H1 (cell line): ENCODE data around the gene GAS2L1. TPM values are rescaled to one million over a fixed set of nuclear protein-coding genes. Genes with fewer than 3 reads are reported as not detected.
A peak's percentile ranks its signal among the peaks of the same experiment; 100 is the strongest.

Experiments
- CTCF ChIA-PET: fragments of 300-600 bp; sonication (Branson Sonifier 250); formaldehyde crosslinking; loops from one replicate; lab custom pipeline; 2021; ENCODE audit not compliant: partially characterized antibody; lab: Charles Lee
- POLR2A ChIA-PET: fragments of 300-600 bp; sonication (Branson Sonifier 250); formaldehyde crosslinking; loops from one replicate; lab custom pipeline; 2021; ENCODE audit warnings: inconsistent platforms; ENCODE audit not compliant: partially characterized antibody; lab: Charles Lee
- DNase-seq, 2 experiments: peaks; one replicate each; pipeline versions ENCODE4 v3.0.0 to v3.0.0-alpha.2; 2010 to 2022; ENCODE audit warnings: low spot score in 2 of 2, low read depth in 1 of 2, mixed read lengths in 1 of 2
- FAIRE-seq: peaks from 2 replicates; lab custom pipeline; 2011; peaks lifted over from hg19 to GRCh38; lab: Jason Lieb, UNC
- H2AFZ ChIP-seq: 2 replicates; pipeline ENCODE4 v1.8.1; 2012; ENCODE audit warnings: low read length, inconsistent platforms
- H2AK5ac ChIP-seq: 2 replicates; pipeline ENCODE4 v1.6.1; 2013; ENCODE audit warnings: low read depth, low read length
- H2BK120ac ChIP-seq: replicated peaks from 2 replicates; pipeline ENCODE3; 2013; ENCODE audit warnings: low read depth, low read length, inconsistent platforms
- H2BK12ac ChIP-seq: 2 replicates; pipeline ENCODE4 v1.6.1; 2013; ENCODE audit warnings: low read depth, low read length
- H2BK15ac ChIP-seq: 2 replicates; pipeline ENCODE4 v1.6.1; 2013; ENCODE audit warnings: low read length
- H2BK20ac ChIP-seq: 2 replicates; pipeline ENCODE4 v1.6.1; 2013; ENCODE audit warnings: low read length
- H2BK5ac ChIP-seq: 2 replicates; pipeline ENCODE4 v1.6.1; 2013; ENCODE audit warnings: low read depth, low read length
- H3K14ac ChIP-seq: 2 replicates; pipeline ENCODE4 v1.6.1; 2013; ENCODE audit warnings: inconsistent platforms; ENCODE audit not compliant: insufficient read length
- H3K18ac ChIP-seq: 2 replicates; pipeline ENCODE4 v1.6.1; 2013; ENCODE audit warnings: low read length; ENCODE audit errors: extremely low read depth
- H3K23ac ChIP-seq: 2 replicates; pipeline ENCODE4 v1.6.1; 2013; ENCODE audit warnings: inconsistent platforms; ENCODE audit not compliant: insufficient read length
- H3K23me2 ChIP-seq: 2 replicates; pipeline ENCODE4 v1.6.1; 2013; ENCODE audit warnings: low read depth, low read length
- H3K27ac ChIP-seq: 2 replicates; pipeline ENCODE4 v1.6.1; 2011; ENCODE audit warnings: low read depth, low read length, inconsistent platforms
- H3K27me3 ChIP-seq, 4 experiments: replicated peaks in 1 of 4; 1 replicate in 1 of 4; 2 replicates in 3 of 4; pipeline versions ENCODE4 v1.6.1 to v1.8.1; 2011 to 2013; ENCODE audit warnings: low read length in 3 of 4, mild to moderate bottlenecking in 3 of 4, inconsistent platforms in 2 of 4, mixed read lengths in 2 of 4, moderate library complexity in 1 of 4; ENCODE audit not compliant: control insufficient read depth in 3 of 4, insufficient read depth in 3 of 4; ENCODE audit errors: extremely low read depth in 1 of 4
- H3K36me3 ChIP-seq, 4 experiments: 2 replicates each; pipeline versions ENCODE4 v1.6.1 to v1.8.1; 2011 to 2013; ENCODE audit warnings: mild to moderate bottlenecking in 4 of 4, low read length in 3 of 4, moderate library complexity in 2 of 4, control low read depth in 1 of 4, inconsistent platforms in 1 of 4; ENCODE audit not compliant: insufficient read depth in 4 of 4, control insufficient read depth in 2 of 4
- H3K4ac ChIP-seq: replicated peaks from 2 replicates; pipeline ENCODE3; 2013; ENCODE audit warnings: low read length, low read depth, mixed read lengths, inconsistent platforms; ENCODE audit not compliant: insufficient read length
- H3K4me1 ChIP-seq, 4 experiments: replicated peaks in 1 of 4; 1 replicate in 1 of 4; 2 replicates in 3 of 4; pipeline versions ENCODE4 v1.6.1 to v1.8.1; 2011 to 2013; ENCODE audit warnings: low read length in 3 of 4, inconsistent platforms in 2 of 4, mixed read lengths in 1 of 4; ENCODE audit not compliant: insufficient read depth in 4 of 4, control insufficient read depth in 3 of 4
- H3K4me2 ChIP-seq, 2 experiments: 2 replicates each; pipeline versions ENCODE4 v1.6.1 to v1.8.1; 2011 to 2013; ENCODE audit warnings: low read depth in 2 of 2, low read length in 2 of 2, control low read depth in 1 of 2, inconsistent platforms in 1 of 2, mild to moderate bottlenecking in 1 of 2; ENCODE audit not compliant: insufficient read depth in 1 of 2
- H3K4me3 ChIP-seq, 4 experiments: fragments of 200-600, 300-600 bp in 1 of 4; sonication (generic), shearing (Covaris generic), sonication (Bioruptor Twin) in 1 of 4; 2 replicates each; pipeline versions ENCODE4 v1.5.1 to v1.8.1; 2011 to 2016; ENCODE audit warnings: low read length in 4 of 4, low read depth in 3 of 4, control low read depth in 2 of 4, inconsistent platforms in 2 of 4, mild to moderate bottlenecking in 2 of 4, mixed read lengths in 1 of 4, moderate library complexity in 1 of 4; ENCODE audit not compliant: insufficient read depth in 2 of 4; ENCODE audit errors: extremely low read depth in 1 of 4
- H3K56ac ChIP-seq: replicated peaks from 2 replicates; pipeline ENCODE3; 2013; ENCODE audit warnings: low read depth, mild to moderate bottlenecking, mixed read lengths, low read length, inconsistent platforms; ENCODE audit not compliant: insufficient read length
- H3K79me1 ChIP-seq: 2 replicates; pipeline ENCODE4 v1.6.1; 2013; ENCODE audit warnings: low read depth, low read length, control low read depth
- H3K79me2 ChIP-seq, 2 experiments: 2 replicates each; pipeline versions ENCODE4 v1.6.1 to v1.8.1; 2012 to 2013; ENCODE audit warnings: low read length in 2 of 2, mild to moderate bottlenecking in 2 of 2, inconsistent platforms in 1 of 2; ENCODE audit not compliant: insufficient read depth in 2 of 2, control insufficient read depth in 1 of 2
- H3K9ac ChIP-seq, 4 experiments: replicated peaks in 1 of 4; 1 replicate in 1 of 4; 2 replicates in 3 of 4; pipeline versions ENCODE4 v1.6.1 to v1.8.1; 2011 to 2013; ENCODE audit warnings: low read depth in 3 of 4, low read length in 3 of 4, control low read depth in 2 of 4, mild to moderate bottlenecking in 2 of 4, moderate library complexity in 2 of 4, inconsistent platforms in 1 of 4; ENCODE audit errors: extremely low read depth in 1 of 4
- H3K9me3 ChIP-seq, 2 experiments: 2 replicates each; pipeline versions ENCODE4 v1.6.1 to v1.8.1; 2012 to 2013; ENCODE audit warnings: mild to moderate bottlenecking in 2 of 2, moderate library complexity in 2 of 2, control low read depth in 1 of 2, inconsistent platforms in 1 of 2, low read depth in 1 of 2, low read length in 1 of 2, mixed read lengths in 1 of 2; ENCODE audit not compliant: insufficient read depth in 2 of 2
- H4K20me1 ChIP-seq, 2 experiments: replicated peaks in 1 of 2; 2 replicates each; pipeline versions ENCODE3 to v1.8.1; 2011 to 2013; ENCODE audit warnings: inconsistent platforms in 2 of 2, low read length in 2 of 2, mild to moderate bottlenecking in 1 of 2; ENCODE audit not compliant: insufficient read depth in 2 of 2, control insufficient read depth in 1 of 2
- H4K5ac ChIP-seq: 2 replicates; pipeline ENCODE4 v1.6.1; 2013; ENCODE audit warnings: low read length, low read depth, mixed read lengths, inconsistent platforms; ENCODE audit not compliant: insufficient read length
- H4K8ac ChIP-seq: 2 replicates; pipeline ENCODE4 v1.8.0; 2013; ENCODE audit warnings: mild to moderate bottlenecking, moderate library complexity, low read length, inconsistent platforms; ENCODE audit not compliant: insufficient read depth; ENCODE audit errors: extremely low read depth
- H4K91ac ChIP-seq: replicated peaks from 2 replicates; pipeline ENCODE3; 2013; ENCODE audit warnings: low read length, mixed read lengths, inconsistent platforms; ENCODE audit not compliant: insufficient read length
- ASH2L ChIP-seq: fragments of 200-600, 300-600 bp; sonication (generic); IDR thresholded peaks from one replicate; pipeline ENCODE4 v1.7.1; 2017; ENCODE audit warnings: low read length
- FOSL1 ChIP-seq: IDR thresholded peaks from 2 replicates; pipeline ENCODE4 v1.6.1; 2011; ENCODE audit warnings: mild to moderate bottlenecking, low read depth, low read length, moderate library complexity; ENCODE audit not compliant: insufficient read depth
- JUN ChIP-seq: IDR thresholded peaks from 2 replicates; pipeline ENCODE4 v1.6.1; 2011; ENCODE audit warnings: low read depth, mild to moderate bottlenecking, improper control_type of control experiment, low read length
- JUND ChIP-seq: IDR thresholded peaks from 2 replicates; pipeline ENCODE4 v1.6.1; 2011; ENCODE audit warnings: mild to moderate bottlenecking, improper control_type of control experiment, low read length
- POU5F1 ChIP-seq: IDR thresholded peaks from 2 replicates; pipeline ENCODE4 v1.6.1; 2011; ENCODE audit warnings: low read depth, mild to moderate bottlenecking, low read length, moderate library complexity
- SIRT6 ChIP-seq: IDR thresholded peaks from one replicate; pipeline ENCODE4 v1.7.1; 2012; ENCODE audit warnings: low read length, inconsistent platforms
- SIX5 ChIP-seq: IDR thresholded peaks from 2 replicates; pipeline ENCODE4 v1.6.1; 2011; ENCODE audit warnings: mild to moderate bottlenecking, low read depth, low read length
- SP4 ChIP-seq: IDR thresholded peaks from 2 replicates; pipeline ENCODE4 v1.6.1; 2012; ENCODE audit warnings: low read length, inconsistent platforms
- TAF7 ChIP-seq: optimal IDR thresholded peaks from 2 replicates; pipeline ENCODE3; 2011; ENCODE audit warnings: low read depth, mild to moderate bottlenecking, inconsistent platforms, low read length, moderate library complexity, borderline replicate concordance
- TBP ChIP-seq: IDR thresholded peaks from 2 replicates; pipeline ENCODE4 v1.6.1; 2011; ENCODE audit warnings: low read depth, low read length, improper control_type of control experiment
- ZNF274 ChIP-seq: IDR thresholded peaks from 2 replicates; pipeline ENCODE4 v1.7.0; 2012; ENCODE audit warnings: low read length, borderline replicate concordance; ENCODE audit errors: extremely low read depth
- WGBS, 2 experiments: shearing (Covaris generic) in 1 of 2; methylation state at CpG; one replicate each; pipeline versions ENCODE4 v1.1.6 to v1.1.7; 2013 to 2015; ENCODE audit warnings: low lambda C conversion rate in 2 of 2, mixed read lengths in 2 of 2, inconsistent platforms in 1 of 2, low coverage in 1 of 2, missing lambda C conversion rate in 1 of 2; ENCODE audit not compliant: insufficient replicate concordance in 2 of 2, insufficient coverage in 1 of 2, insufficient read length in 1 of 2; ENCODE audit errors: extremely low coverage in 1 of 2, missing lambda C conversion rate in 1 of 2; 5-methylcytosine and 5-hydroxymethylcytosine counted together
- polyA plus RNA-seq, 7 experiments: library from polyadenylated mRNA; depleted of rRNA in 3 of 7; stranded (reverse) in 5 of 7; unstranded in 2 of 7; fragments of >200 nt in 5 of 7; fragments of 200-250 nt in 2 of 7; gene quantifications; 1 replicate in 5 of 7; 2 replicates in 1 of 7; 4 replicates in 1 of 7; pipeline versions ENCODE4 v1.2.1 to v1.2.3, GENCODE V29; 2011 to 2013; ENCODE audit warnings: missing spikeins in 2 of 7, mixed read lengths in 2 of 7
- total RNA-seq: library from RNA; stranded (reverse); fragmentation: NEBNext Ultra II Directional; extraction: Animal tissue kit (Norgen Biotek cat#: 25700); gene quantifications from 2 replicates; pipeline ENCODE4 v1.2.1, GENCODE V29; 2021
- TF ChIP-seq, protein P1 (sequence below): IDR thresholded peaks from 2 replicates; pipeline ENCODE4 v1.6.1; 2012; ENCODE audit warnings: inconsistent platforms

GAS2L1 gene
- total and polyA plus RNA-seq, 2 of the 8 experiments (the other 6 are each of a cell fraction or from before 2014, with no cell fraction given) = 3.6 to 10.1 TPM

DNA sequence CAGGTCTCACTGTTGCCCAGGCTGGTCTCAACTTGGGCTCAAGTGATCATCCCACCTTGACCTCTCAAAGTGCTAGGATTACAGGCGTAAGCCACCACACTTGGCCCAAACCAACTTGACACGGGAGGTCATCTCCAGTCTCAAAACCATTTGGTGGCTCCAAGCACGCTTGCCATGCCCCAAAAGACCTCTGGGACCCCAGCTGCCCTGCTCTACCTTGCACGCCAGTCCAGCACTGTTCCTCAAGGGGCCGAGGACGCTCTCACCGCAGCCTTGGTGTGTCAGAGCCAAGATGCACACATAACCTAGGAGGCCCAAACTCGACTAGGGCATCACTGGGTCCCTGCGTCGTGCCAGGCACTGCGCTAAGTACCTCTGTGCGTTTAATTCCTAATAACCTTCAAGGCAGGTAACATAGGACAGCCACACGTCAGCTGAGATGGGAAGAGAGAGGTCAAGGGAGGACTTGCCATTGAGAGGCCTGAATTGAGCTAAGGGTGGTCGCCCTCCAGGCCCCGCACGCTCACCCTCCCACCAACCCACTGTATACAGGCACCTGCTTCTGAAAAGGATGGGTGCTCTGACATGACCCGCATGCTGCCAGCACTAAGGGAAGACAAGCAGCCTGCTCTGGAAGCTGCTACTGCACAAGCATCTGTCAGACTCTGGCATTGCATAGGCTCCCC lies 4.6 kb upstream of the GAS2L1 start:
- Histone ChIP-seq H2BK15ac (no peak overlapping the region), H3K9ac (no peak overlapping the region; a peak in 1 of 7 replicates), H3K9me3 (no peaks in the 10 kb centered on the region), H2AFZ (no peak overlapping the region), H4K91ac (no peak overlapping the region), H3K27me3 (no peaks in the 10 kb centered on the region), H3K23ac (no peak overlapping the region), H4K5ac (no peak overlapping the region), H3K79me2 (no peaks in the 10 kb centered on the region), H2AK5ac (peak overlapping the region; percentile 39; the same call in 1 of the 2 replicates), H3K27ac (no peak overlapping the region), H2BK20ac (no peak overlapping the region), H3K4ac (no peak overlapping the region), H3K14ac (no peak overlapping the region), H4K20me1 (peaks cover 9 to 16% of the 10 kb centered on the region in 2 experiments), H2BK120ac (no peak overlapping the region), H3K36me3 (peaks cover 28 to 41% (median 30%) of the 10 kb centered on the region in 4 experiments), H3K18ac (no peak overlapping the region), H3K4me2 (no peak overlapping the region), H2BK5ac (no peak overlapping the region), H3K23me2 (peaks cover 4% of the 10 kb centered on the region; the same call in 1 of the 2 replicates), H3K4me1 (peaks cover 0 to 7% (median 1%) of the 10 kb centered on the region in 4 experiments; a peak in 4 of 7 replicates), H3K56ac (no peak overlapping the region), H2BK12ac (0 out of 2 replicates have a peak overlapping the region, but pooled peaks have one; percentile 50), H3K4me3 (no peak overlapping the region), H4K8ac (no peak overlapping the region), H3K79me1 (no peaks in the 10 kb centered on the region; the same call in 1 of the 2 replicates)
- POLR2A ChIA-PET = interaction anchor here (0.7 to 9.1 kb wide), 14 partner anchors 9 to 252 kb away, joined by 3 to 147 read pairs (median 8); partner anchors contain the start of genes EWSR1, RASL10A, RHBDD3 and THOC5
- CTCF ChIA-PET = interaction anchor here (1.3 to 4.8 kb wide), 5 partner anchors 7 to 26 kb away, joined by 4 to 41 read pairs (median 6); no protein-coding TSS in a partner anchor
- DNase-seq = peak in 1 of 2 experiments; percentile 53
- TF ChIP-seq SIRT6 (no peak), JUND (no peak), SP4 (no peak), TAF7 (no peak), ASH2L (no peak), TBP (no peak), ZNF274 (no peak), FOSL1 (no peak), POU5F1 (no peak), JUN (no peak), SIX5 (no peak)
- TF ChIP-seq, protein P1, sequence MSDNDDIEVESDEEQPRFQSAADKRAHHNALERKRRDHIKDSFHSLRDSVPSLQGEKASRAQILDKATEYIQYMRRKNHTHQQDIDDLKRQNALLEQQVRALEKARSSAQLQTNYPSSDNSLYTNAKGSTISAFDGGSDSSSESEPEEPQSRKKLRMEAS = no peak
- FAIRE-seq = no peak
- WGBS, 2 experiments = 93% methylated on average over 17 of the region's 17 CpGs; no CpG with 5 or more reads in 1 of the 2 experiments
